Retinal pigment epithelial cell (primary cell): ENCODE measurements around the gene LPCAT2.

Experiments
- DNase-seq: peaks from one replicate; pipeline ENCODE4 v3.0.0-alpha.2; 2010; ENCODE audit warnings: low read depth
- H3K4me3 ChIP-seq: 2 replicates; pipeline ENCODE4 v1.5.1; 2011; ENCODE audit warnings: mild to moderate bottlenecking, low read length, control low read depth, moderate library complexity
- CTCF ChIP-seq: conservative IDR thresholded peaks from 2 replicates; pipeline ENCODE4 v1.5.1; 2011; ENCODE audit warnings: low read depth, low read length, control low read depth, inconsistent platforms

The LPCAT2 gene

GRCh38 chr16:55503726-55504550 lies 4.9 kb upstream of the LPCAT2 start:
- TF ChIP-seq CTCF: no peak
- no peak overlapping the region for H3K4me3 ChIP-seq
- DNase-seq: no peak

GRCh38 chr16:55505333-55506015 lies 3.4 kb upstream of the LPCAT2 start:
- H3K4me3 ChIP-seq: no peak overlapping the region
- no peak for DNase-seq
- no peak for TF ChIP-seq CTCF

- TF ChIP-seq CTCF: no peak
- DNase-seq: no peak
- no peak overlapping the region for H3K4me3 ChIP-seq
Measured at GRCh38 chr16:55506083-55506482, 2.8 kb upstream of the LPCAT2 start.

- TF ChIP-seq CTCF: no peak
- H3K4me3 ChIP-seq: no peak overlapping the region
- no peak for DNase-seq
Measured at GRCh38 chr16:55506708-55507107, 2.2 kb upstream of the LPCAT2 start.

GRCh38 chr16:55508271-55508921 lies 476 bp upstream of the LPCAT2 start:
- H3K4me3 ChIP-seq: peak overlapping the region; percentile 74
- DNase-seq: no peak
- TF ChIP-seq CTCF: no peak

- no peak for DNase-seq
- peak overlapping the region; percentile 74 for H3K4me3 ChIP-seq
- no peak for TF ChIP-seq CTCF
Measured at GRCh38 chr16:55510185-55510805, 1.4 kb downstream of the LPCAT2 start.
